Breast epithelium (tissue), 4 donors: ENCODE measurements around the gene RPS19. TPM values are rescaled to one million over a fixed set of nuclear protein-coding genes. Genes with fewer than 3 reads are reported as not detected.

ENCODE experiments used
- DNase-seq, 2 donors: peaks; one replicate each; pipeline ENCODE4 v3.0.0-alpha.2; 2019; ENCODE audit warnings: low spot score in 2 of 2
- H3K27ac ChIP-seq, 2 donors: fragments of 200-600 bp; sonication (generic) in 1 of 2; one replicate each; pipeline ENCODE4 v1.5.1; 2016 to 2019; ENCODE audit warnings: mild to moderate bottlenecking in 1 of 2
- H3K27me3 ChIP-seq, 2 donors: fragments of 200-600 bp; sonication (generic) in 1 of 2; one replicate each; pipeline versions ENCODE4 v1.5.1 to v1.6.0; 2017 to 2019; ENCODE audit warnings: control low read depth in 1 of 2, mild to moderate bottlenecking in 1 of 2
- H3K36me3 ChIP-seq: fragments of 200-600 bp; one replicate; pipeline ENCODE4 v1.5.1; 2019
- H3K4me1 ChIP-seq, 2 donors: fragments of 200-600 bp; sonication (generic); one replicate each; pipeline ENCODE4 v1.5.1; 2016 to 2019; ENCODE audit warnings: control low read depth in 1 of 2
- H3K4me3 ChIP-seq, 3 donors: fragments of 200-600 bp; sonication (generic); 1 replicate in 2 of 3; 2 replicates in 1 of 3; pipeline ENCODE4 v1.5.1; 2016 to 2019; ENCODE audit warnings: mild to moderate bottlenecking in 3 of 3, moderate library complexity in 2 of 3
- H3K9me3 ChIP-seq, 2 donors: fragments of 200-600 bp; sonication (generic) in 1 of 2; one replicate each; pipeline ENCODE4 v1.5.1; 2016 to 2019; ENCODE audit warnings: control low read depth in 1 of 2
- CTCF ChIP-seq, 3 donors: fragments of 450-650 bp; IDR thresholded peaks; one replicate each; pipeline ENCODE4 v1.5.1; 2016 to 2017; ENCODE audit warnings: antibody characterized with exemption in 3 of 3, mild to moderate bottlenecking in 3 of 3, moderate library complexity in 3 of 3
- POLR2A ChIP-seq: fragments of 450-650 bp; IDR thresholded peaks from one replicate; pipeline ENCODE4 v1.6.1; 2016; ENCODE audit warnings: antibody characterized with exemption, mild to moderate bottlenecking, moderate library complexity
- POLR2AphosphoS5 ChIP-seq, 3 donors: sonication (generic); formaldehyde crosslinking; IDR thresholded peaks; one replicate each; pipeline ENCODE4 v1.6.1; 2017; ENCODE audit warnings: antibody characterized with exemption in 3 of 3
- intact Hi-C: fragments of 100-400 bp; cut with DNase I; formaldehyde crosslinking; loops from one replicate; pipeline ENCODE4 v1.15.1; 2023; ENCODE audit warnings: low total_unique reads
- total RNA-seq, 3 donors: library from RNA; depleted of rRNA; stranded (reverse); fragments of >200 nt; gene quantifications; one replicate each; pipeline ENCODE4 v1.1.0, GENCODE V29; 2016

RPS19 gene
- total RNA-seq, 3 donors from 2014 or later, result 756 to 2,084 (median 1,264) TPM

GRCh38 chr19:41879080-41879479, 19.0 kb downstream of the RPS19 start:
- no peaks in the 10 kb centered on the region for H3K9me3 ChIP-seq
- no peak overlapping the region for H3K27ac ChIP-seq
- intact Hi-C loops, result no loop called here
- no peaks in the 10 kb centered on the region for H3K4me1 ChIP-seq
- H3K27me3 ChIP-seq, result no peaks in the 10 kb centered on the region
- no peaks in the 10 kb centered on the region for H3K36me3 ChIP-seq
- DNase-seq, result no peak
- no peak overlapping the region for H3K4me3 ChIP-seq
- TF ChIP-seq POLR2A (no peak), CTCF (IDR thresholded peaks at IDR 0.05) (no peak), POLR2AphosphoS5 (IDR thresholded peaks at IDR 0.05) (no peak)

DNA sequence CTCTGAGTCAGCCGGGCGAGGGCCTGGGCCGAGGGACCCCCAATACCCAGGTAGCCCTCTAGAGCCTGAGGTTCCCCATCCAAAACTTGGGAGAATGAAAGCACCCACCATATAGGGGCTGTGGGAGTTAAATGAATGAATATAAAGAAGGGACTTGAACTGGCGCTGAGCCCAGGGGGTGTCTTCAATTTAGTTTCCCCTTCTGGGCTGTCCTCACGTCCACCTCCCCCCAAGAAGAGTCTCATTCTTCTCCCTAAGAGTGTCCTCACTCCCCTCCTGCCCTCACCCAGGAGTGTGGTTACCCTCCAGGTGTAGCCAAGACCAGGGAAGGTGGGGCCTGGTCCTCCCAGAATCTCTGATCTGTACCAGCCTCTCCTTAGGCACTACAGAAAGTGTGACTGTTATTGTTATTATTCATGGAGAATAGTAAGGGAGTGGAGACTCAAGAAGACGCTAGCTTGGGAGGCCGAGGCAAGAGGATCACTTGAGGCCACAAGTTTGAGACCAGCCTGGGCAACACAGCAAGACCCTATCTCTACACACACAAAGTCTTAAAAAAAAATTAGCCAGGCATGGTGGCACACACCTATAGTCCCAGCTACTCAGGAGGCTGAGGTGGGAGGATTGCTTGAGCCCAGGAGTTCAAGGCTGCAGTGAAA, 19.7 kb downstream of the RPS19 start:
- Histone ChIP-seq H3K27me3 (no peaks in the 10 kb centered on the region), H3K4me1 (peaks cover 0 to 1% of the 10 kb centered on the region in 2 donors), H3K36me3 (no peaks in the 10 kb centered on the region), H3K4me3 (no peak overlapping the region), H3K9me3 (no peaks in the 10 kb centered on the region), H3K27ac (no peak overlapping the region)
- DNase-seq, result no peak
- TF ChIP-seq CTCF (IDR thresholded peaks at IDR 0.05) (no peak), POLR2A (no peak), POLR2AphosphoS5 (IDR thresholded peaks at IDR 0.05) (no peak)
- intact Hi-C loops, result no loop called here

GRCh38 chr19:41880329-41880708, 20.3 kb downstream of the RPS19 start:
- no peaks in the 10 kb centered on the region for H3K36me3 ChIP-seq
- H3K27me3 ChIP-seq, result no peaks in the 10 kb centered on the region
- H3K4me3 ChIP-seq, result no peak overlapping the region
- H3K27ac ChIP-seq, result no peak overlapping the region
- H3K9me3 ChIP-seq, result no peaks in the 10 kb centered on the region
- DNase-seq, result no peak
- TF ChIP-seq CTCF (IDR thresholded peaks at IDR 0.05) (no peak), POLR2AphosphoS5 (IDR thresholded peaks at IDR 0.05) (no peak), POLR2A (no peak)
- peaks cover 0 to 6% of the 10 kb centered on the region in 2 donors for H3K4me1 ChIP-seq
- intact Hi-C loops, result no loop called here

DNA sequence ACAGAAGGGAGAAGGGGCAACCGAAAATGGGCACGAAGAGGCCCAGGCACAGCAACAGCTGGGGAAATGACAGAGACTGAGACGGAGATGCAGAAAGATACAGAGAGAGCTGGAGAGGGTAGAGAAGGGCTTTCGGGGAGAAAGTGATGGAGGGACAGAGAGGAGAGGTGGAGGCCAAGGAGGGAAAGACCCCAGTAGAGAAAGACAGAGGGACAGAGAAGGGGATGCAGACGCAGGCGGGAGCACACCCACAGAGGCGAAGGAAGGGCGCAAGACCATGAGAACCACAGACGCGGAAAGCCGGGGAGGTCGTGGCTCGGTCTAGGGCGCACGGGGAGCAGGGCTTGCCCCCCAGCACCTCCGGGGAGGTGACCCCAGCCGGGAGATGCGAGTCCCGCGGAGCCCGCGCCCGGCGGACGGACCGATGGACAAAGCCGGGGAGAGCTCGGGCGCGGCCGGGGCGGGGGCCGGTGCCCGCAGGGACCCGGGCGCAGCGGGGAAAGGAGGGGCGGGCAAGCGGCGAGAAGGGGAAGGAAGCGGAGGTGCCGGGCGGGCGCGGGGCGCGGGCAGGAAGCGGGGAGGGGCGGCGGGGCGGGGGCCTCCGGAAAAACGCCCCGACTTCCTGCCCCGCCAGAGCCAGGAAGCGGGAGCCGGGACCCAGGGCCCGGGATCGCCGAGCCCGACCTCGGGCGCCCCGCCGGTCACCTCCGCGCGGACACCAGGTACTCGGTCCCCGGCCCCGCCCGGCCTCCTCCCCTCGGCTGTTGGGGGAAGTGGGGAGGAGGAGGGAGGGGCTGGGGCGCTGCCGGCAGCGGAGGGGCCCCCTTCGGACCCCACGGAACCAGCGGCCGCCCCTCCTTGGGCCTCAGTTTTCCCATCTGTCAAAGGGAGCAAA, 22.8 kb downstream of the RPS19 start, which contains the start of gene ARHGEF1:
Gene ARHGEF1 (plus strand): TSS at position 617 of the 895 bp plus-strand sequence. CDS start 4,899 bp downstream, outside the sequence.
- Histone ChIP-seq H3K27ac (peak within 1 kb of the TSS; percentile 87 to 90), H3K36me3 (no peaks in the 10 kb centered on the region), H3K9me3 (no peaks in the 10 kb centered on the region), H3K4me1 (peaks cover 0 to 6% of the 10 kb centered on the region in 2 donors), H3K4me3 (peak within 1 kb of the TSS; percentile 87 to 96 (median 94)), H3K27me3 (no peaks in the 10 kb centered on the region)
- intact Hi-C loops, result no loop called here
- no peak for DNase-seq
- TF ChIP-seq CTCF (IDR thresholded peaks at IDR 0.05), result no peak
- TF ChIP-seq POLR2A, result no peak
- TF ChIP-seq POLR2AphosphoS5 (IDR thresholded peaks at IDR 0.05), result no peak

GRCh38 chr19:41883463-41883820, 23.4 kb downstream of the RPS19 start:
- peaks cover 0 to 6% of the 10 kb centered on the region in 2 donors for H3K4me1 ChIP-seq
- no peaks in the 10 kb centered on the region for H3K36me3 ChIP-seq
- no peaks in the 10 kb centered on the region for H3K9me3 ChIP-seq
- intact Hi-C loops, result no loop called here
- peak overlapping the region; percentile 87 to 90 for H3K27ac ChIP-seq
- TF ChIP-seq POLR2AphosphoS5 (IDR thresholded peaks at IDR 0.05) (no peak), POLR2A (no peak), CTCF (IDR thresholded peaks at IDR 0.05) (no peak)
- peak overlapping the region; percentile 87 to 96 (median 94) for H3K4me3 ChIP-seq
- H3K27me3 ChIP-seq, result no peaks in the 10 kb centered on the region
- no peak for DNase-seq
